Mesothelial cell of epicardium (in vitro differentiated cells): ENCODE data around the gene CYTH4. TPM values are rescaled to one million over a fixed set of nuclear protein-coding genes. Genes with fewer than 3 reads are reported as not detected.

ENCODE experiments used
- DNase-seq, 2 experiments: peaks; one replicate each; pipeline ENCODE4 v3.0.0; 2021; ENCODE audit warnings: low spot score in 2 of 2; ENCODE audit not compliant: unreplicated experiment in 2 of 2
- H3K27ac Mint-ChIP-seq: 2 replicates; pipeline ENCODE4 v1.8.0; 2021; ENCODE audit warnings: mixed read lengths
- H3K27me3 Mint-ChIP-seq: 2 replicates; pipeline ENCODE4 v1.8.0; 2021; ENCODE audit warnings: low read depth, mixed read lengths
- H3K36me3 Mint-ChIP-seq: 2 replicates; pipeline ENCODE4 v1.8.0; 2021; ENCODE audit warnings: mixed read lengths
- H3K4me1 Mint-ChIP-seq: 2 replicates; pipeline ENCODE4 v1.8.0; 2021; ENCODE audit warnings: mixed read lengths
- H3K4me3 Mint-ChIP-seq: 2 replicates; pipeline ENCODE4 v1.8.0; 2021; ENCODE audit warnings: mild to moderate bottlenecking, moderate library complexity, mixed read lengths
- H3K9me3 Mint-ChIP-seq: 2 replicates; pipeline ENCODE4 v1.8.0; 2021; ENCODE audit warnings: mixed read lengths
- CTCF ChIP-seq: fragments of 200-600 bp; sonication (generic); IDR thresholded peaks from one replicate; pipeline ENCODE4 v1.5.0; 2021; ENCODE audit warnings: antibody characterized with exemption; ENCODE audit not compliant: unreplicated experiment
- total RNA-seq: library from RNA; stranded (reverse); gene quantifications from 3 replicates; pipeline ENCODE4 v1.2.1, GENCODE V29; 2021

CYTH4 gene
- total RNA-seq, 1 donor from 2014 or later: not detected

- Mint-ChIP-seq H3K4me3 (no peak overlapping the region), H3K9me3 (no peaks in the 10 kb centered on the region), H3K36me3 (no peaks in the 10 kb centered on the region), H3K27ac (no peak overlapping the region), H3K27me3 (peaks cover 42% of the 10 kb centered on the region), H3K4me1 (no peaks in the 10 kb centered on the region)
- no peak for DNase-seq
- TF ChIP-seq CTCF: no peak
These were observed 8.5 kb upstream of the CYTH4 start for GRCh38 chr22:37273846-37274225.

- Mint-ChIP-seq H3K9me3 (no peaks in the 10 kb centered on the region), H3K4me3 (no peak overlapping the region), H3K4me1 (no peaks in the 10 kb centered on the region), H3K27ac (no peak overlapping the region), H3K36me3 (no peaks in the 10 kb centered on the region), H3K27me3 (peaks cover 41% of the 10 kb centered on the region)
- no peak for TF ChIP-seq CTCF
- no peak for DNase-seq
These were observed 7.9 kb upstream of the CYTH4 start for GRCh38 chr22:37274380-37274862.

GRCh38 chr22:37275134-37275533 lies 7.2 kb upstream of the CYTH4 start:
- no peaks in the 10 kb centered on the region for H3K4me1 Mint-ChIP-seq
- H3K27me3 Mint-ChIP-seq: peaks cover 35% of the 10 kb centered on the region
- DNase-seq: no peak
- no peak for TF ChIP-seq CTCF
- H3K36me3 Mint-ChIP-seq: no peaks in the 10 kb centered on the region
- no peak overlapping the region for H3K4me3 Mint-ChIP-seq
- no peaks in the 10 kb centered on the region for H3K9me3 Mint-ChIP-seq
- H3K27ac Mint-ChIP-seq: no peak overlapping the region

GRCh38 chr22:37275622-37276021 lies 6.7 kb upstream of the CYTH4 start:
- no peak for DNase-seq
- no peak for TF ChIP-seq CTCF
- no peaks in the 10 kb centered on the region for H3K36me3 Mint-ChIP-seq
- no peaks in the 10 kb centered on the region for H3K9me3 Mint-ChIP-seq
- peaks cover 30% of the 10 kb centered on the region for H3K27me3 Mint-ChIP-seq
- H3K4me1 Mint-ChIP-seq: no peaks in the 10 kb centered on the region
- H3K27ac Mint-ChIP-seq: no peak overlapping the region
- no peak overlapping the region for H3K4me3 Mint-ChIP-seq

GRCh38 chr22:37276776-37277175 lies 5.5 kb upstream of the CYTH4 start:
- no peak overlapping the region for H3K4me3 Mint-ChIP-seq
- no peak for TF ChIP-seq CTCF
- H3K36me3 Mint-ChIP-seq: no peaks in the 10 kb centered on the region
- H3K27ac Mint-ChIP-seq: no peak overlapping the region
- H3K4me1 Mint-ChIP-seq: no peaks in the 10 kb centered on the region
- no peak for DNase-seq
- H3K9me3 Mint-ChIP-seq: no peaks in the 10 kb centered on the region
- H3K27me3 Mint-ChIP-seq: peaks cover 21% of the 10 kb centered on the region

GRCh38 chr22:37277384-37277783 lies 4.9 kb upstream of the CYTH4 start:
- no peak overlapping the region for H3K27ac Mint-ChIP-seq
- DNase-seq: no peak
- H3K4me3 Mint-ChIP-seq: no peak overlapping the region
- H3K9me3 Mint-ChIP-seq: no peaks in the 10 kb centered on the region
- H3K4me1 Mint-ChIP-seq: no peaks in the 10 kb centered on the region
- no peaks in the 10 kb centered on the region for H3K36me3 Mint-ChIP-seq
- TF ChIP-seq CTCF: no peak
- peaks cover 20% of the 10 kb centered on the region for H3K27me3 Mint-ChIP-seq
